Mesothelial cell of epicardium (in vitro differentiated cells): ENCODE results near the gene NPL. TPM values are rescaled to one million over a fixed set of nuclear protein-coding genes. Genes with fewer than 3 reads are reported as not detected.

Experiments used
- DNase-seq, 2 experiments: peaks; one replicate each; pipeline ENCODE4 v3.0.0; 2021; ENCODE audit warnings: low spot score in 2 of 2; ENCODE audit not compliant: unreplicated experiment in 2 of 2
- H3K27ac Mint-ChIP-seq: 2 replicates; pipeline ENCODE4 v1.8.0; 2021; ENCODE audit warnings: mixed read lengths
- H3K27me3 Mint-ChIP-seq: 2 replicates; pipeline ENCODE4 v1.8.0; 2021; ENCODE audit warnings: low read depth, mixed read lengths
- H3K36me3 Mint-ChIP-seq: 2 replicates; pipeline ENCODE4 v1.8.0; 2021; ENCODE audit warnings: mixed read lengths
- H3K4me1 Mint-ChIP-seq: 2 replicates; pipeline ENCODE4 v1.8.0; 2021; ENCODE audit warnings: mixed read lengths
- H3K4me3 Mint-ChIP-seq: 2 replicates; pipeline ENCODE4 v1.8.0; 2021; ENCODE audit warnings: mild to moderate bottlenecking, moderate library complexity, mixed read lengths
- H3K9me3 Mint-ChIP-seq: 2 replicates; pipeline ENCODE4 v1.8.0; 2021; ENCODE audit warnings: mixed read lengths
- CTCF ChIP-seq: fragments of 200-600 bp; sonication (generic); IDR thresholded peaks from one replicate; pipeline ENCODE4 v1.5.0; 2021; ENCODE audit warnings: antibody characterized with exemption; ENCODE audit not compliant: unreplicated experiment
- total RNA-seq: library from RNA; stranded (reverse); gene quantifications from 3 replicates; pipeline ENCODE4 v1.2.1, GENCODE V29; 2021

The NPL gene
- total RNA-seq, 1 donor from 2014 or later = 3.9 TPM

- no peaks in the 10 kb centered on the region for H3K36me3 Mint-ChIP-seq
- H3K4me1 Mint-ChIP-seq = peaks cover 16% of the 10 kb centered on the region
- H3K4me3 Mint-ChIP-seq = no peak overlapping the region
- TF ChIP-seq CTCF = peak; percentile 44
- H3K9me3 Mint-ChIP-seq = no peaks in the 10 kb centered on the region
- H3K27me3 Mint-ChIP-seq = peaks cover 25% of the 10 kb centered on the region
- DNase-seq = peak; percentile 24 to 57
- no peak overlapping the region for H3K27ac Mint-ChIP-seq
These were observed 3.2 kb upstream of the NPL start for GRCh38 chr1:182786223-182786994.

GRCh38 chr1:182786995-182787324 is 2.6 kb upstream of the NPL start:
- no peaks in the 10 kb centered on the region for H3K9me3 Mint-ChIP-seq
- no peak for DNase-seq
- no peak overlapping the region for H3K27ac Mint-ChIP-seq
- no peaks in the 10 kb centered on the region for H3K36me3 Mint-ChIP-seq
- H3K27me3 Mint-ChIP-seq = peaks cover 25% of the 10 kb centered on the region
- H3K4me3 Mint-ChIP-seq = no peak overlapping the region
- H3K4me1 Mint-ChIP-seq = peaks cover 16% of the 10 kb centered on the region
- TF ChIP-seq CTCF = no peak

GRCh38 chr1:182791281-182792179 is 2.0 kb downstream of the NPL start:
- H3K4me3 Mint-ChIP-seq = no peak overlapping the region
- peaks cover 25% of the 10 kb centered on the region for H3K27me3 Mint-ChIP-seq

DNA sequence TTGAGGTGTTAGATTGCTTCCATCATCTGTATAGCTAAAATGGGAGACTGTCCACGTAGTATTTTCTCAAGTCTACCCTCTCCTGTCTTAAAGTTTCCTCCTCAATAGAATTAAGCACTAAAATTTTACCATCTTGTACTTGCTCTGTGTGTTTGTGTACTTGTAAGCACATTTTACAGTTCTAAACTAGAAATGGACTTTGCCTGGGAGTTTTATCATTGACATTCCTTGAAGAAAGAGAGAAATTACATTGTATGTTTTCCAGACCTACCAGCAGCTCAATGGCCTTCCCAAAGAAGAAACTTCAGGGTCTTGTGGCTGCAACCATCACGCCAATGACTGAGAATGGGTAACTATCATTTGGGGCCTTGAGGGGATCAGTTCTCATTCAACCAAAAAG is 4.5 kb downstream of the NPL start:
- no peaks in the 10 kb centered on the region for H3K9me3 Mint-ChIP-seq
- H3K4me3 Mint-ChIP-seq = no peak overlapping the region
- peaks cover 14% of the 10 kb centered on the region for H3K4me1 Mint-ChIP-seq
- DNase-seq = no peak
- peaks cover 3% of the 10 kb centered on the region for H3K36me3 Mint-ChIP-seq
- peaks cover 1% of the 10 kb centered on the region for H3K27me3 Mint-ChIP-seq
- no peak for TF ChIP-seq CTCF
- H3K27ac Mint-ChIP-seq = no peak overlapping the region

More at GRCh38 chr1:182791281-182792179, 2.0 kb downstream of the NPL start:
- peaks cover 16% of the 10 kb centered on the region for H3K4me1 Mint-ChIP-seq
- no peaks in the 10 kb centered on the region for H3K9me3 Mint-ChIP-seq
- no peak overlapping the region for H3K27ac Mint-ChIP-seq
- peaks cover 2% of the 10 kb centered on the region for H3K36me3 Mint-ChIP-seq
- no peak for TF ChIP-seq CTCF
- no peak for DNase-seq

DNA sequence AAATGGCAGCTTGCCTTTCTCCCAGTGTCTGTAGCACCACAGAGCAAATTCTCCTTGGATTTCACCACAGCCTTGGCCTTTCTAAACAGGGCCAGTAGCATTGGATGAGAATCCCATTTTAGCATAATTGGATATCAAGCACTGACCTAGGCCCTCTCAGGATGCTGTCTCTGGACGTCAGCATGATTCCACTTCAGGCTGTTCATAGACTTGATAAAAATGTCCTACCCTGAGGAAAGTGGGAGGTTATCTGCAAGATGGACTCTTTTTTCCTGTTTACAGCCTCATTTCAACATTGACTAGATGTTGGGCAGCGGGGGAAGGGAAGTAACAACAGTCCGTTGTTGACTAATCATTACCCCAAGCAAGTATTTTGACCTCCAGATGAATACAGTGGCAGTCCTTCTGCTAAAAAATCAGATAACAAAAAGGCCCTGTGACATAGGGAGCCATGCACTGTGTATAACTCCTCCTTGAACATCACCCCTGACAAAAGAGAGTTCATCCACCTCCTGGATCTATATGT is 5.2 kb downstream of the NPL start:
- no peak for DNase-seq
- no peak for TF ChIP-seq CTCF
- H3K4me3 Mint-ChIP-seq = no peak overlapping the region
- peaks cover 3% of the 10 kb centered on the region for H3K36me3 Mint-ChIP-seq
- peaks cover 12% of the 10 kb centered on the region for H3K4me1 Mint-ChIP-seq
- no peak overlapping the region for H3K27ac Mint-ChIP-seq
- H3K27me3 Mint-ChIP-seq = no peaks in the 10 kb centered on the region
- no peaks in the 10 kb centered on the region for H3K9me3 Mint-ChIP-seq
